GM12873 (cell line): Measurements from ENCODE around the gene XXYLT1.

Experiments
- CTCF ChIP-seq: IDR thresholded peaks from 2 replicates; pipeline ENCODE4 v1.5.1; 2012; ENCODE audit warnings: low read depth, mild to moderate bottlenecking, moderate library complexity, low read length, control low read depth; ENCODE audit not compliant: insufficient read depth; ENCODE audit errors: missing control alignments

The XXYLT1 gene

GRCh38 chr3:195163719-195164572, 107.0 kb downstream of the XXYLT1 start:
- TF ChIP-seq CTCF: no peak

DNA sequence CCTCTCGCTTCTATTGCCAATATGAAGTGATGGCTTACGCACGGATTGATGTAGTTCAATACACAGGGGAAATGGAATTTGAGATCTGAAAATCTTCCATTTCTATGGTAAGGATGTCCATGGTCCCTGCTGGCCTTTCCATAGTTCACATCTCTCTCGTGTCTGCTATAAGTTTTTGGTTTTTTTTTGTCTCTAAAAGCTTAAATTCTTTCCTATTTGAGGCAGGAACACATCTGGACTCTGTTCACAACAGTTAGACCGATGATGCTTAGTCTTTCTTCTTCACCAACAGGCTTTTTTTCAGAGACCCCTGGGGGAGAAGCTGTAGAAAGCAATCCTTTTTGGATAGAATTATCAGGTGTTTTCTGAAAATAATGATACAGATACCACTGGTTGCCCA, 108.1 kb downstream of the XXYLT1 start:
- TF ChIP-seq CTCF: no peak

DNA sequence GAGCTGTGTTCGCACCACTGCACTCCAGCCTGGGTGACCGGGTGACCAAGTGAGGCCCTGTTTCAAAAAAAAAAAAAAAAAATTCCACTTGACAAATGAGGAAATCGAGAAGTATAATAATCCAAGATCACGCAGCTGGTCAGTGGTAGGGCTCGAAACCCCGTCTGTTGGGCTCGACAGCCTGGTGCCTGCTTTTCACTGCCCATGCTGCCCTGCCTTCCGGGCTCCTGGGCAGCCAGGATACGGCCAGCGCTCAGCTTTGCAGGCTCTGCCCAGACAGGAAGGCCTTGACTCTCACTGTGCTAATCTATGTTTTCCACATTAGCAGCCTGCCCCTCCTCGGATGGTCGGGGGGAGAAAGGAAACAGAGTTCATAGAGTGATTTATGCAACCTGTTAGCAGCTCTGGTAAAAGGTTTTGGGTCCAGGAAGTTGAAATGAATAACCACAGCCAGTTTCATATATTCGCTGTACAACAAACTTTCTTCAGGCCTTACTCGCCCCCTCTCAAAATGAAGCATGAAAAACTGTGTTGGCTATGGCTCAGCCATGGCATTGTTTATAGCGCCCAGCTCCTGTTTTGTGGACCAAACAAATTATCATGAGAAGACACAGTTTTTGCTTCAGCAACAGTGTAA, 108.8 kb downstream of the XXYLT1 start:
- TF ChIP-seq CTCF: no peak

DNA sequence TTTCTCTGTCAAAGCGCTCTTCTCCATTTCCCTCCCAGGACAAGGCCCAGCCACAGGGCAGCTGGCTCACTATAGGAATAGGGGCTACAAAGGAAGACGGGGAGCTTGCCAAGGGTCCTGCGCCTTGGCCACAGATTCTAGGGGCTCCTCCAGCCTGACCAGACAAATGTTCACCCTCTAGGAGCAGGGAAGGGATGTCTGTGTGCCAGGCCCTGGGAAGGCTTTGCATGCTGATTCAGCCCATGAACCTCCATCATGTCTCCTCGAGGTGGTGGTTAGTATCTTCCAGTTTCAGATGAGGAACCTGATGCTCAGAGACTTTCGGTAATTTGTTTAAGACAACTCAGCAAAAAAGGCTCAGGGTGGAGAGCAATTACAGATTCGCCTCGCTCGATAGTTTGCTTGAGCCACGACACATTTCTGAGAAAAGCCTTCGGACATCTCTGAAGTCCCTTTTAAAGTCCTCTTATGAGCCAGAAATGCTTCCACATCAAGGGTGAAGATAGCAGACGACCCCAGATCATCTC, 110.0 kb downstream of the XXYLT1 start:
- TF ChIP-seq CTCF: no peak

DNA sequence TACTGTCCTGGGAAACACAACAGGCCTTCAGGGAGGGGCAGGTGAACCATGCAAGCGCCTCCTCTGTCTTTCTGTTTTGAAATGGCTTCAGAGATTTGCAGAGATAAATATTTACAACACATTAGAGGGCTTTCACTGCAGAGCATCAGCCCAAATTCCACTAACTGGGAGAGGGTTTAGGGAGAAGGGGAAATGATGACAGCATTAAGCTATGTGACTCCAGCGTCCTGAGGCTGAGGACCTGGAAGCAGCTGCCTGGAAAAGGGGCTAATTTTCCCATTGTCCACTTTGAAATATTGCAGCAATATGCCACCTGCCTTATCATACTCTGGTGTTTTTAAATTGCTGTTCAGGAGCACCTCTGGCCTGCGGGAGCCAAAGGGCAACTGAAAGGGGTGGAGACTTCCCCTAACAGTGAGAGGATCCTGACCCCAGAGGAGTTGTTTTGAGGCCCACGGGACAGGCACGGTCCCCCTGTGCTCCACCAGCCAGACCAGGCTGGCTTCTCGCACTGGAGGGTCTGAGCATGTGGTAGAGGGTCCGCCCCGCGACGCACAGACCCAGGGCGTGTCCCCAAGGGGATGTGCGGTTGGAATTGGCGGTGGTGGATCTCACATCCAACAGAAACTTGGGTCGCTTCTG, 110.6 kb downstream of the XXYLT1 start:
- no peak for TF ChIP-seq CTCF

DNA sequence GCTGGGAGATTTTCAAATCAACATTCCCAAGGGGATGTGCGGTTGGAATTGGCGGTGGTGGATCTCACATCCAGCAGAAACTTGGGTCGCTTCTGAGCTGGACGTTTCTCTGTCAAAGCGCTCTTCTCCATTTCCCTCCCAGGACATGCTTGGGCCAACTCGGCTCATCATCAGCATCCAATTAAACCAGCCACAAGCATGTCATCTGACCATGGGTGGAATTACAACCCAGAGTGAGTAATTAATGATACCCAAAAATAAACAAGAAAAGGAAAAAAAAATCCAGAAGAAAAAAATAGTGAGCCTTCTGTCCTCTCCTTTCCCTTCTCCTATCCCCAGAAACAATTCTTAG, 111.2 kb downstream of the XXYLT1 start:
- no peak for TF ChIP-seq CTCF
